ENCODE data around the gene CBX7.
A peak's percentile ranks its signal among the peaks of the same experiment; 100 is the strongest.

Gene CBX7

GRCh38 chr22:39128508-39128907 is 24.0 kb downstream of the CBX7 start:
- no peak for DNase-seq (ENCODE audit: low read depth in 2 of 2)

GRCh38 chr22:39125622-39126021 is 26.9 kb downstream of the CBX7 start:
- no peak for DNase-seq (ENCODE audit: low read depth in 2 of 2)

GRCh38 chr22:39123751-39124581 is 28.5 kb downstream of the CBX7 start:
- no peak for DNase-seq (ENCODE audit: low read depth in 2 of 2)

GRCh38 chr22:39122772-39123470 is 29.6 kb downstream of the CBX7 start:
- no peak for DNase-seq (ENCODE audit: low read depth in 2 of 2)

- DNase-seq (ENCODE audit: low read depth in 2 of 2), result no peak
These were observed 31.5 kb downstream of the CBX7 start for GRCh38 chr22:39120983-39121382.

GRCh38 chr22:39117585-39118191 is 34.8 kb downstream of the CBX7 start:
- DNase-seq (ENCODE audit: low read depth in 2 of 2), result peak; percentile 59 to 63

- DNase-seq (ENCODE audit: low read depth in 2 of 2), result no peak
These were observed 36.4 kb downstream of the CBX7 start for GRCh38 chr22:39115977-39116621.

- no peak for DNase-seq (ENCODE audit: low read depth in 2 of 2)
These were observed 36.9 kb downstream of the CBX7 start for GRCh38 chr22:39115570-39115969.

GRCh38 chr22:39114112-39114511 is 38.4 kb downstream of the CBX7 start:
- no peak for DNase-seq (ENCODE audit: low read depth in 2 of 2)

GRCh38 chr22:39110631-39111561 is 41.6 kb downstream of the CBX7 start:
- no peak for DNase-seq (ENCODE audit: low read depth in 2 of 2)

GRCh38 chr22:39109361-39109760 is 43.1 kb downstream of the CBX7 start:
- DNase-seq (ENCODE audit: low read depth in 2 of 2), result no peak

- no peak for DNase-seq (ENCODE audit: low read depth in 2 of 2)
These were observed 44.0 kb downstream of the CBX7 start for GRCh38 chr22:39108487-39108886.

GRCh38 chr22:39106326-39106725 is 46.2 kb downstream of the CBX7 start:
- DNase-seq (ENCODE audit: low read depth in 2 of 2), result no peak

- no peak for DNase-seq (ENCODE audit: low read depth in 2 of 2)
These were observed 49.0 kb downstream of the CBX7 start for GRCh38 chr22:39103431-39103830.

GRCh38 chr22:39101226-39101625 is 51.3 kb downstream of the CBX7 start:
- DNase-seq (ENCODE audit: low read depth in 2 of 2), result no peak

- DNase-seq (ENCODE audit: low read depth in 2 of 2), result no peak
These were observed 53.9 kb downstream of the CBX7 start for GRCh38 chr22:39098576-39098975.

GRCh38 chr22:39098026-39098425 is 54.5 kb downstream of the CBX7 start:
- no peak for DNase-seq (ENCODE audit: low read depth in 2 of 2)

GRCh38 chr22:39097098-39098020 is 55.1 kb downstream of the CBX7 start, which contains the start of gene APOBEC3H:
Gene APOBEC3H (plus strand): TSS chr22:39097244. CDS start chr22:39100279, 3,035 bp downstream.
- no peak for DNase-seq (ENCODE audit: low read depth in 2 of 2)

- no peak for DNase-seq (ENCODE audit: low read depth in 2 of 2)
These were observed 56.5 kb downstream of the CBX7 start for GRCh38 chr22:39095971-39096370.
